Activated CD4-positive, alpha-beta T cell treated with anti-CD3 and anti-CD28 coated beads for 24 hours (primary cell): ENCODE measurements around the gene PCNX3.
"Not testable (repeated sequence)": the region's sequence is repeated elsewhere in the genome, so short reads cannot be mapped to it uniquely, and the experiment has no call there.

Experiments used
- DNase-seq, 2 donors: peaks; one replicate each; pipeline ENCODE4 v3.0.0-alpha.2; 2020; ENCODE audit warnings: low read depth in 2 of 2

The PCNX3 gene

DNA sequence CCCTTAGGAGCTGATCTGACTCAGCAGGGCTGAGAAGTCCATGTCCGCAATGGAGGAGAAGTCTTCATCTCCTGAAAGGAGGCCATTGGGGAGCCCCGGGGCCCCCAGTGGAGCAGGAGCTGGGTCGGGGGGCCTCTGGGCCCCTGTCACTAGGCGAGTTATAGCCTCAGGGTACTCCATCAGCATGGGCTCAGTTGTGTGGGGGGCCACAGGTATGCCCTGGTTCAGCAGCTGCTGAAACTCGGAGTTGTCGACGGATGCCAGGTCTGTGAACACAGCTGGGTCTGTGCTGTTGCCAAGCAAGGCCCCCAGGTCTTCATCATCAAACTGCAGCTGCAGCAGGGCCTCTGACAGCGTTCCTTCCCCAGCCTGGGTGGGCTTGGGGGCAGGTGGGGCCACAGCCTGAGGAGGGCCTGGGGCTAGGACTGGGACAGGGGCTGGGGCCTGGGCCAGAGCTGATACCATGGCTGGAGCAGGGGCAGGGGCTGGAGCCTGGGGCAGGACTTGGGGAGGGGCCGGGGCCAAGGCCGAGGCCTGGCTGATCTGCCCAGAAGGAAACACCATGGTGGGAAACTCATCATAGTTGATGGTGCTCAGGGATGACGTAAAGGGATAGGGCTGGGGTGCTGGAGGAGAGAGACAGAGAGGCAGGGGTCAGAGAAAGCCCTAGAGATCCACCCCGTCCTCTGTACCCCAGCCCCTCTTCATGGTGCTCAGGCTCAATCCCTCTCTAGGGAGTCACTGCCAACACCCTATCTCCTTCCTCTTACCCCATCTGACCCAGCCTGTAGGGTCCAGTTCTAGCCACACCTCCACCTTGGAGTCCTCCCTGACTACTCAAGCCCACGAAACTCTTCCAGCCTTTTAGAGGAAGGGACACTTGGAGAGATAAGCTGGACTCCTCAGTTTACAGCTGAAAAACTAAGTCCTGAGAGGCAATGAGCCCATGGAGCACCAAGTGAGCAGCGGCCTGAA, 39.1 kb downstream of the PCNX3 start:
- no peak for DNase-seq

DNA sequence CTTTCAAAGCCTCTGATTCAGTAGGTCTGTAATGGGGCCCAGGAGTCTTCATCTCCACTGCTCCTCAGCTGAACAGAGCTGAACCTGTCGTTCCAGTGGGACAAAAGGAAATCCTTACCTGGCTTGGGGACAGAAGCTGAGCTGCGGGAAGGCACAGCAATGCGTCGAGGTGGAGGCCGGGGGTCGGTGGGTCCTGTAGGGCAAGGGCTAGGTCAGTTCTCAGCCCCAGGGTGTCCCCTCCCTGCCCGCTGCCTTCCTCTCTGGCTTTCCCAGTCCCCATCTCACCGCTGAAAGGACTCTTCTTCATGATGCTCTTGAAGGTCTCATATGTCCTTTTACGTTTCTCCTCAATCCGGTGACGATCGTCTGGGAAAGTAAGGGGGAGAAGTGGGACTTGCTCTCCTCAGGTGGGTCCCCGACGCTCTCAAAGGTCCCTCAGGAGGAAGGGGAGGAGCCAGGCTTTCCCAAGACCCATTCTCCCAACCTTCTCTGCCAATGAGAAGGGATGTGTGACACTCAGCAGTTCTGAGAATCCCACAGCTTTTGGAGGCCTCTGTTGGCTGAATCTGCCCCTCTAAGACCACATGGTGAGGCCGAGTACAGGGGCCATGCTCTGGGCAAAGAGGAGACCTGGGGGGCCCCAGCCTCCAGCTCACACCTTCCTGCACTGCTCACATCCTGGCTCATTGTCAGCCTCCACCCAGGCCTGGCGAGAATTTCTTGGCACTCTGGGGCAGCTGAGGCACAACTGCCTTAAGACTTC, 40.2 kb downstream of the PCNX3 start:
- DNase-seq, result no peak

DNA sequence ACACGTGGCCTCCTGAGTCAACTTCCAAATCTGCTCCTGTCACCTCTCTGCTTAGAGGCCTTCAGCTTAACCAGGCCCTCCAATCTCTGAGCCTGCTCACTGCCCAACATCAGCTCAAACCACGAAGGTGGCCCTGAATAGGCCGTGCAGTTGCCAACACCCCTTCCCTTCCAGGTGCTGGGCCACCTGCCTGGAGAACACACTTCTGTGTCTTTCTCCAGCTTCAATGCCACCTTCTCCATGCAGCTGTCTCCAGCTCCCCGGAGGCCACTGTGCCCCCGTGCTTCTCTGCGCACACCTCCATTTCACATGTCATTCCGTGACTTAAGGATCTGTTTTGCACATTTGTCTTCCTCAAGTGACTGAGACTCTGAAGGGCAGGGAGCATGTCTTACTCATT, 41.9 kb downstream of the PCNX3 start:
- DNase-seq, result no peak

DNA sequence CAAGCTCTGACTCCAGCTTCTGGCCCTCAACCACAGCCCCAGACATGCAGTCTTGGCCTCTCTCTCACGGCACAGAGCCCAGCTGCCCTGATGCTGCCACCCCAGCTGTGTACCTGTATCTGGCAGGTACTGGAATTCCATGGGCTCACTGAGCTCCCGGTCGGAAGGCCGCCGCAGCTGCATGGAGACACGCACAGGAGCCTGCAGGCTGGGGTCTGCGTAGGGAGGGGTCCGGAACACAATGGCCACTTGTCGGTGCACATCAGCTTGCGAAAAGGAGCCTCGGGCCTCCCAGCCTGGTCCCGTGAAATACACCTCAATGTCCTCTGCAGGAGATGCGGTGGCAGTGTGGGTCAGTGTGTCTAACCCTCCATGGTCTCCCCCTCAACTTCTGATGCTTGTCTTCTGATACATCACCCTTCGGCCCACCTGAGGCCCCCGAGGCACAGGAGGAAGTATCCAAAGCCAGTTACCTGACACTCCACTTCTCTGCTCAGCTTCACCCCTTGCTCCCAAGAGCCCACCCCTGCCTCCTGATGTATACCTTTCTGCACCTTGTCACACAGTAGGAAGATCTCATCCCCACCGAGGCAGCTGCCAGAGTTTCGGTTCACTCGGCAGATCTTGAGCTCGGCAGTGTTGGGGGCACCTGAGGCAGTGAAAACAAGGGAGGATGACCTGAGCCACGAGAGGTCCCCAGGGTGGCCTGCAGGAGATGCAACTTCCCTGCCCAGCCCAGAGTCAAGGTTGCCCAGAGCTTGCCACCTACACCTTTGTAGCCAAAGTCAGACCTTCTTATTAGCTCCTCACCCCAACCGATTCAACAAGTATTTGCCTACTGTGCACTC, 42.8 kb downstream of the PCNX3 start:
- DNase-seq, result no peak

DNA sequence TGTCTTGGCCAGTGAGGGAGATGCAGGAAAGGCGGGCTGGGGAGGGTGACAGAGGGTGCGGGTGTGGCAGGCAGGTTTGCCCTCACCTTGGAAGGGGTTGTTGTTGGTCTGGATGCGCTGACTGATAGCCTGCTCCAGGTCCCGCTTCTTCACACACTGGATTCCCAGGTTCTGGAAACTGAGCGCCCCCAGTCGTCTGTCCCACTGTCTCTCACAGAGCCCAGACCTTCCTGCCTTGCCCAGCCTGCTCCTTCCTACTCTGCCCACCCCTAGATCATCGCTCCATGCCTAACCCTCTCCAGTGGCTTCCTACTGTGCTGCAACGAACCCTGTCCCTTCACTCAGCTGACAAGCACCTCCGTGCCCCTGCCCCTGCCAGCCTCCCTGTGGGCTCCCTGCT, 44.5 kb downstream of the PCNX3 start:
- DNase-seq, result no peak

DNA sequence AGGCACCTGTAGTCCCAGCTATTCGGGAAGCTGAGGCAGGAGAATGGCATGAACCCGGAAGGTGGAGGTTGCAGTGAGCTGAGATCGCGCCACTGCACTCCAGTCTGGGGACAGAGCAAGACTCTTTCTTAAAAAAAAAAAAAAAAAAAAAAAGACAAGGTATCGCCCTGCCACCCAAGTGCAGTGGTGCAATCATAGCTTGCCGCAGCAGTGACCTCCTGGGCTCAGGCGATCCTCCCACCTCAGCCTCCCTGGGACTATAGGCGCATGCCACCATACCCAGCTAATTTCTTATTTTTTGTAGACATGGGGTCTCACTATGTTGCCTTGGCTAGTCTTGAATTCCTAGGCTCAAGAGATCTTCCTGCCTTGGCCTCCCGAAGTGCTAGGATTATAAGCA, 45.3 kb downstream of the PCNX3 start:
- not testable (repeated sequence) for DNase-seq

DNA sequence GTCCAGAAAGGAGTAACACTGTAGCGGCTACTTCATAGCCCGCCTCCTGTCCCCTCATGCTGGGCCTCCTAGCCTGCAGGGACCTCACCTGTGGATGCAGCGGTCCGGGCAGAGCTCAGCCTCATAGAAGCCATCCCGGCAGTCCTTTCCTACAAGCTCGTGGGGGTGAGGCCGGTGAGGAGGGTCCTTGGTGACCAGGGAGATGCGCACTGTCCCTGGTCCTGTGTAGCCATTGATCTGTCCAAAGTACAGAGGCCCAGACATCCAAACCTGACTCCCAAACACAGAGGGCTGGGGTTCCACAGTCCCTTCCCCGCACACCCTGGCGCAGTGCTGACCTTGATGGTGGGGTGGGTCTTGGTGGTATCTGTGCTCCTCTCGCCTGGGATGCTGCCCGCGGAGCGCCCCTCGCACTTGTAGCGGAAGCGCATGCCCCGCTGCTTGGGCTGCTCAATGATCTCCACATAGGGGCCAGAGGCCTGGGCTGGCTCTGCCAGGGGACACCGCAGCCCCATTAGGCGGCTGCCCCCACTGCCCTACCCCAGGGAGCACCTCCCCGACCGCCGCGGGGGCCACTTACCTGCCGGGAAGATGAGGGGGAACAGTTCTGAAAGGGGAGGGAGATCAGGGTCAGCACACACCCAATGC, 46.1 kb downstream of the PCNX3 start:
- DNase-seq, result no peak

DNA sequence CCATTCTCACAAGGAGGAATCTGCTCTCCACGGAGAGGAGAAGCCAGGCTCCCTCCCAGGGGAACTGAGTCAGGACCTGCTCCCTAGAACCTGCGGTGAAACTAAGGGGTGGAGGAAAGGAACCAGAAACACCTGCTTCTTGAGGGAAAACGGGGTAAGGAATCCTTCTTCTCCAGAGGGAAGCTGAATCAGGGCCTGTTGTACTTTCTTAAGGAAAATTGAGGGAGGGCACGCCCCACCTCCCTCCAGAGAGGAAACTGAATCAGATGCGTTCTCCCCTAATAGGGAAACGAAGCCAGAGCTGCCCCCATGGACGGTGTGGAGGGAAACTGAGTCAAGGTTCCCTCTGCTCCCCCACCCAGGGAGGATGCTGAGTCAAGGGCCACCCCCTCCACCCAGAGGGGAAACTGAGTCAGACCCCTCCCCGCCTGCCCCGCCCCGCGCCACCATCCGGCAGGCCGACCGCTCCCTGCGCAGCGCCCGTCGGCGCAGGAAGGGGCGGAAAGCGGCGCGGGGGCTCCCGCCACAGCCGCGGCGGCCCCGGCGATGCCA, 46.7 kb downstream of the PCNX3 start:
- no peak for DNase-seq

DNA sequence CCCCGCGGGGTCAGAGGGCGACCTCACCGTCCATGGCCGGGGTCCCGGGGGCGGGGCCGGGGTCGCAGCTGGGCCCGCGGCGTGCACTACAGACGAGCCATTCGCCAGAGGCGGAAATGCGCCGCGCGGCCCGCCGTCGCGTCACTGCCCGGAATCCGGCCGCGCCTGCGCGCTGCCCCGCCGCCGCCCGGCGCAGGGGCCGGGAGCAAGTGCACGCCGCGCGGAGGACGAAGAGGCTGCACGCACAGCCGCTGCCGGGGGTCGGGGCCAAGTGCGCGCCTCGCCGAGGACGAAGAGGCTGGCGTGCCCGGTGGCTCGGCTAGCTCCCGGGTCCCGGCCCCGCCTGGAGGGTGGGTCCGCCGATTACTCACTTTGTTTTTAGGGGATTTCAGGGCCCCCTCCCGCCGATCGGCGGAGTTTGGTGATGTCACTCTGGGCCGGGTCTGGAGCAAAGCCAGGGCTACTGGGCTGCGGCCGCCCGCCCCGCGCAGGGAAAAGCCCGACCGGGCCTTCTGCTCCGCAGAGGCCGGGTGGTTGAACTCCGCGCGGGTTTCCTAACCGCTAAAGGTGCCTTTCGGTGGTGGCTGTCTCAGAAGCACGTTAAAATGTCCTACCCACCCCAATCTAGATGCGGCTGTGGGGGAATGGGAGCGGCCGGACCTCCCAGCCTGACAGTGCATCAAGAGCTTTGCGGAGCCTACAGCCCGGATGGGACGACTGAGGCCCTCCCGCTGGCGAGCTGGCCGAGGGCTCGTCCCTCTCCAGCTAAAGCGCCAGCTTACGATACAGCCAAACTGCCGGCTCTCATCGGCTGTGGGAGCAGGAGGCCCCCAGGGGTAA, 47.4 kb downstream of the PCNX3 start, which contains the start of gene RELA:
RELA (minus strand) TSS at position 118 of the 840 bp plus-strand sequence; CDS start at position 34, 84 bp downstream.
- DNase-seq, result peak; percentile 77 to 81

DNA sequence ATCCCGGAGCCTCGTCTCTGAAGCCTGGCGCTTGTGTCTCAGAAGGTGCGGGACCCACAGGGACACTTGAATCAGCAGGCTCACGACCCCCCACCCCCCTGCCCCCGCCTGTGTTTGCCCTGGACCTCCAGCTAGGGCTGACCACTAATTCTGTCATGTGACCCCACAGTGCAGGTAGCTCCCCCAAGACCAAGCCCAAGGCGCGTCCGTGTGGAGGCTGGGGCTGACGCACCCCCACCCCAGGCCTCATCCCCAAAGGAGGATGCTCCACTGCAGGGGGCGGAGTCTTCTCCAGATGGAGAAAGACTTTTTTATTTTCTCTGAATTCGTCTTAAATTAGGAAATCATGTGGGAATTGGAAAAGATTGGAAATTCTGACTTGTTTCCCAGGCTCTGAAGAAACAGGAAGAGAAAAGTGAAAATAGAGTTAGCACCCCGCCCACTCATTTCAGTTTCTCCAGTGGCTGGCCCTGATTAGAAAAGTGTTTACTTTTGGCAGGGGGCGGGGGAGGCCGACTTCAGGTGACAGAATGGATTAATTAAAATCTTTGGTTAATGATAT, 48.1 kb downstream of the PCNX3 start:
- DNase-seq, result peak in 1 of 2 donors; percentile 30

DNA sequence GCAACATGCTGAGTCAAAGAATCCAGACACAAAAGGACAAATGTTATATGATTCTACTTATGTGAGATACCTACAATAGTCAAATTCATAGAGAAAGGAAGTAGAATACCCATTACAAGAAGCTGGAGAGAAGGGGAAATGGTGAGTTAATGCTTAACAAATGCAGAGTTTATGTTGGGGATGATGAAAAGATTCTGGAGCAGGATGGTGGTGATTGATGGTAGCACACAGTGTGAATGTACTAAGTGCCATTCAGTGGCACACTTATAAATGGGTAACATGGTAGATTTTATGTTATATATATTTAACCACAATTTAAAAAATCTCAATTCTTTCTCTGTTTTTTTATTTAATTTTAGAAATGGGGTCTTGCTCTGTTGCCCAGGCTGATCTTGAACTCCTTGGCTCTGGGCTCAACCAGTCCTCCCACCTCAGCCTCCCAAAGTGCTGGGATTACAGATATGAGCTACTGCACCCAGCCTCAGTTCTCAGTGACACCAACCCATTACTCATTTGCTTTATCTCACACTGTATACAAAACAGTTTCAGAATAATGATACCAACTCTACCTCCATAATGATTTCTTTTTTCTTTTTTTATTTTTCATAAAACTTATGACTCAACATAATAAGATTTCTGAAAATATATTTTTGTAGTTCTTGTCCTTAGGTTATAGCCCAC, 56.7 kb downstream of the PCNX3 start:
- DNase-seq, result no peak

DNA sequence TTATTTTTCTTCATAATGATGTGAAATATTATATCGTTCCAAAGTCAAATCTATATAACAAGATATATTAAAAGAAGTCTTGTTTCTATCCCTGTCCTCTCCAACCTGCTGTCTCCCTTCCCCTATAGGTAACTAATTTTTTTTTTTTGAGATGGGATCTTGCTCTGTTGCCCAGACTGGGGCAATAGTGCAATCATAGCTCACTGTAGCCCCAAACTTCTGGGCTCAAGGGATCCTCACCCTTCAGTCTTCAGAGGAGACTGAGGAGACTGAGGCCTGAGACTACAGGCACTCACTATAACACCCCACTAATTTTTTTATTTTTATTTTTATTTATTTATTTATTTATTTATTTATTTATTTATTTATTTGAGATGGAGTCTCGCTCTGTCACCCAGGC, 57.4 kb downstream of the PCNX3 start:
- no peak for DNase-seq

DNA sequence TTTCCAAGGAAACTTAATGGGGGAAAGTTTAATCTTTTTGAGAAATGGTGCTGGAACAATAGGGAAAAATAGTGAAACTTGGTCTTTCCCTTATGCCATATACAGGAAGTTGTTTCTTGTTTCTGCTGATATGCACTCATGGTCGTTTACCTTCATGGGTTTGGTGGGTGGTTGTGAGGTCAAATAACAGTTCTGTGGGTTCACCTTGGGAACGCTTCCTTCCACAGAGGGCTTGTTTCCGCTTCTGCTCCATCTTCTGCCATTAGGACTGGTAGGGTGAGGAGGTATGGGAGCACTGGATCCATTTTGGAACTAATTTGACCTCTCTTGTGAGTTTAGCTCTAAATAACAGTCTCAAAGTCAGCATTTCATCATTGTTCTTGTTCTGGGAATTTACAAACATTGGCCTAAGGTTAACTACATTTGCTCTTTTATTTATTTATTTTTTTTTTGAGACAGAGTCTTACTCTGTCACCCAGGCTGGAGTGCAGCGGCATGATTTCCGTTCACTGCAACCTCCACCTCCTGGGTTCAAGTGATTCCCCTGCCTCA, 64.7 kb downstream of the PCNX3 start:
- DNase-seq, result no peak

DNA sequence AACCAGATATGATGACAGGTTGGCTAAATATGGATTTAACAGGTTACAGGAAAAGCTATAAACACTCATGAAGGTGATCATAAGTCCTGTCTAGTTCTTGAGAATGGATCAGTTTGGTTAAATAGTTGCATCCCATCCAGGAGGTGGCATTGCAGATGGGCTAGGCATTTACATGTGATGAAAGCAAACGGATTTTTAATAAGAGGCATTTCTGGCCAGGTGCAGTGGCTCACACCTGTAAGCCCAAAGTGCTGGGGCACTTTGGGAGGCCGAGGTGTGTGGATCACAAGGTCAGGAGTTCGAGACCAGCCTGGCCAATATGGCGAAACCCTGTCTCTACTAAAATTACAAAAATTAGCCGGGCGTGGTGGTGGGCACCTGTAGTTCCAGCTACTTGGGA, 67.9 kb downstream of the PCNX3 start:
- DNase-seq, result not testable (repeated sequence)

DNA sequence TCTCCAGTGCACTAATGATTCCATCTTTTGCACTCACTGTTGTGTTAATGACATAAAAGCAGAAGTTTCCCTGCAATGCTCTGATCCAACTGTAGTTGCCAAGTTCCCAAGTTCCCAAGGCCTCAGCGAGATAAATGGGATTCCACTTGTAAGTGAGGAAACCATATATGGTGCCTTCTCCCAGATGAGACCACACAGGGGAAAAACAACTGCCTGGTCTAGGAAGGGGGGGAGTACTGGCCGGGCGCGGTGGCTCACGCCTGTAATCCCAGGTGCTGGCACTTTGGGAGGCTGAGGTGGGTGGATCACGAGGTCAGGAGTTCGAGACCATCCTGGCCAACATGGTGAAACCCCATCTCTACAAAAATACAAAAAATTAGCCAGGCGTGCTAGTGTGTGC, 70.4 kb downstream of the PCNX3 start:
- no peak for DNase-seq
